HL-60/S4 (cell line): ENCODE data around the gene PRELID2.
"Not testable (repeated sequence)": the region's sequence is repeated elsewhere in the genome, so short reads cannot be mapped to it uniquely, and the experiment has no call there.

Experiments used
- in situ Hi-C: fragments of 300-500 bp; cut with MboI; formaldehyde crosslinking; loops from 2 replicates; pipeline ENCODE4 v1.14.3; 2022; ENCODE audit warnings: low sequenced_read_pairs

Gene PRELID2

DNA sequence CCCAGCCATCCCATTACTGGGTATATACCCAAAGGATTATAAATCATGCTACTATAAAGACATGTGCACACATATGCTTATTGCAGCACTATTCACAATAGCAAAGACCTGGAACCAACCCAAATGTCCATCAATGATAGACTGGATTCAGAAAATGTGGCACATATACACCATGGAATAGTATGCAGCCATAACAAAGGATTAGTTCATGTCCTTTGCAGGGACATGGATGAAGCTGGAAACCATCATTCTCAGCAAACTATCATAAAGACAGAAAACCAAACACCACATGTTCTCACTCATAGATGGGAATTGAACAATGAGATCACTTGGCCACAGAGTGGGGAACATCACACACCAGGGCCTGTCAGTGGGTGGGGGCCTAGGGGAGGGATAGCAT lies 36.6 kb downstream of the PRELID2 start:
- in situ Hi-C loops = not testable (repeated sequence)

DNA sequence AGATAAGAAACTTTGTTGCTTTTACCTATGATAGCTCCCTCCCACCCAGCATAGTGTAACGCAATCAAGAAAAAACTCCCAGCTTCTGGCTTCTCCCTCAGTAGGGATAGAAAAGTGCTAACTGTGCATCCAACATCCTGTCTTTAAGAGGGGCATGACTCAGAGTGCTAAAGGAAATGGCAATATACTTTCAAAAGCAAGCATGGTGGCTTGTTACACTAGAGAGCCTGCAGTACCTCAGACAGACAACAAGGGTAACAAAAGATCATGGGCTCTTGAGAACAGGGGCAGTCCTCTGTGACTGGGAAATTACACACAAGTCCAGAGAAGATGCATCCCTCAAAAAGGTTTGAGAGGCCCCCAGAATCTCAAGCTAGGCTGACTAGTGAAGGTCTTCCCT lies 37.8 kb downstream of the PRELID2 start:
- in situ Hi-C loops = no loop called here

DNA sequence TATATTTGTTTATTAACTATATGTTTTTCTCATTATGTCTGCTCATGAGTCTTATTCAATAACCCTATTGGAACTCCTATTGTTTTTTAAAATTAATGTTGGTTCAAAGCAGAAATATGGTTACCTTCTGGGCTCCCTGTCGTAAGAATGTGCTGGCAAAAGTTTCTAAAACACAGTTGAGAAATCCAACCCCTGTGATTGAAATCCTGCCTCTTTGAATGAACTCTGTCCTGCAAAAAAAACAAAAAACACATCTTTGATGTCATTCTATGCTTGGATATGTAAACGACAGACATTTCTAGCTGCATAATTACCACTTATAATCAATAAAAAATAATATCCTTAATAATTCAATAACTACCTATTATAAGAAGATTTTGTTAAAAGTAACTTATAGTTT lies 38.8 kb downstream of the PRELID2 start:
- in situ Hi-C loops = no loop called here

DNA sequence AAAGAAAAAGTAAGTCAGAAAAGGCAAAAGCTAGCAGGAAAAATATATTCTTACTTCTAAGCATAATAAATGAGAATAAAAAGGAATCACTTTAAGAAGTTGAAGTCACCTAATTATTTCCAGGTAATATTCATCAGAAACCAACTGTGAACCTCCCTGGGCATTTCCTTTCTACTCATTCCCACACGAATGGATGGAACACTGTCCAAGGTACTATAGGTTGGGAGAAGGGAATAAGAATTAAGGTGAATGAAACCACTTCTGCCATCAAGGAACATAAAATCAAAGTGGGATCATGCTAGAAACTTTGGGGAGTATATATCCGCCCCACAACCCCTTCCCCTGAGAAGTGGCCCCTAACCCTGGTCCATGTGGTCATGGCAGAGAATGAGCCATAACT lies 41.6 kb downstream of the PRELID2 start:
- in situ Hi-C loops = no loop called here

DNA sequence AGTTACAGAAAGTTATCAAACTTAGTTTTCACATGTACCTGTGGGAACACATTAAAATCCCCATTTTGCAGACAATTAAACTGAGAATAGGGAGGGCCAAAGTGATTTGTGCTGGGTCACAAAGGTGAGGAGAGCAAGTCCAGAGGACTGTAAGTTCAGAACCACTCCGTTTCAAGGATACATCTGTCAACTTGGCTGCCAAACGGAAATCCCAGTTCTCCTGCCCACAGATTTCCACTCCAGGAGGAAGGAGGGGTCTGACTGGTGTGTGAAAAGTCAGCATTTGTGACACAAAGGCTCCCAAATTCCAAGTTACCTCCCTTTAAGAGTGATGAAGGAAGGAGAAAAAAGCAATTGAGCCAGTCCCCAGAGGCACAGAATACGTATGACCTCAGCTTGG lies 42.3 kb downstream of the PRELID2 start:
- in situ Hi-C loops = no loop called here

DNA sequence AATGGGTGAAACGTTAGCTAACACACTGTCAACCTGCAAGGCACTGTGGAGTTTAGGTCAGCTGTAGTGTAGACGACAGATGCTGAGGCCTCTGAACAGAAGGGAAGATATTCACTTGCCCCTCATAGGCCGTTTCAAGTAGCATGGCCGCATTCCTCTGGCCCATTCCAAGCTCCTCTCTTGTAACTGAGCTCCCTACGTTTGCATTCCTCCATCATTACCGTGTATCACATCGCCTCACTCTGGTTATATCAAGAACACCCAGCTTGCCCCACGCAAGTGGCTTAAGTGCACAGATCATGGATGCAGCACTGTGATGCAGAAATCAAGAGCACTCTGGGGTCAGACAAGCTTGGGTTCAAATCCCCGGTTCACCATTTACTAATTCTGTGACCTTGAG lies 43.3 kb downstream of the PRELID2 start:
- in situ Hi-C loops = no loop called here

DNA sequence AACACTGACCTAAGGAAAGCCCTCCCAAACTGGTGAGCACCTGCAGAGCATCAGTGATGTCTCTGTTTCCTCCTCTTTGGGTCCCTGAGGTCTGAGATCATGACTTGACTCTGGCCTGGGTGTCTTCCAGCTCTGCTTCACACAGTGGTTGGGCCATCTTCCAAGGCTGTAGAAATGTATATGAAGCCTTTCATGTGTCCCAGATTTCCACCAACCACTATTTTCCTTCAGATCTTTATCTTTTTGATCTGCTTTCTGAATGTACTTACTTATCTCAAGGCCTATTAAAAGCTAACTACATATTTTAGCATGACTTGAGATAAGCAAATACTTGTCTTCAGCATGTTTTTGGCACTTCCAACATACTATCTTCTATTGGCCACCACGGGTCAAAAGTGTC lies 47.1 kb downstream of the PRELID2 start:
- in situ Hi-C loops = no loop called here

DNA sequence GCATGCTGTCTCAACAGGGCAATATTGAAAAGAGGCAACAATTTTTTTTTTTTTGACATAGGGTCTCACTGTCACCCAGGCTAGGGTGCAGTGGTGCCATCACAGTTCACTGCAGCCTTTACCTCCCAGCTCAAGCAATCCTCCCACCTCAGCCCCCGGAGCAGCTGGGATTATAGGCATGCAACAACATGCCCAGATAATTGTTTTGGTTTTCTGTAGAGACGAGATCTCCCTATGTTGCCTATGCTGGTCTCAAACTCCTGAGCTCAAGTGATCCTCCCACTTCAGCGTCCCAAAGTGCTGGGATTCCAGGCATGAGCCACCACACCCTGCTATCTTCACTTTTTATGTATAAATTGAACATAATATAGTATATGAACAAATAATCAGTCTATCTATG lies 47.6 kb downstream of the PRELID2 start:
- in situ Hi-C loops = no loop called here

DNA sequence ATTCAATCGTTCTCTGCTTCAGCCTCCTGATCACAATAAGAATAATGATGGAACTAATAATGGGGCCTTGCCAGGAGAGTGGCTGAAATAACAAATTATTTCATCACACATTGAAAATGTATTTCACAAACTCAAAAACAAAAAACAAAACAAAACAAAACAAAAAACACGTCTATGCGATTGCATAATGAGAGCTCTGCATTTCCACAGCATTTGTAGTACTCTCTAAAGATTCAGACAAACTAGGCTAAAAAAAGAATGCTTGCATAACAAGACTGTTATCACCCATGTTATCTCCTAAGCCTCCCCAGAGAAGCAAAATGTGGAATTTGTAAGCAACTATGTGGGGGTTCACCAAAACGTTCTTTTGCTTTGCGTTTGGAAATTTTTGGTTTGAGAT lies 48.1 kb downstream of the PRELID2 start:
- in situ Hi-C loops = no loop called here

DNA sequence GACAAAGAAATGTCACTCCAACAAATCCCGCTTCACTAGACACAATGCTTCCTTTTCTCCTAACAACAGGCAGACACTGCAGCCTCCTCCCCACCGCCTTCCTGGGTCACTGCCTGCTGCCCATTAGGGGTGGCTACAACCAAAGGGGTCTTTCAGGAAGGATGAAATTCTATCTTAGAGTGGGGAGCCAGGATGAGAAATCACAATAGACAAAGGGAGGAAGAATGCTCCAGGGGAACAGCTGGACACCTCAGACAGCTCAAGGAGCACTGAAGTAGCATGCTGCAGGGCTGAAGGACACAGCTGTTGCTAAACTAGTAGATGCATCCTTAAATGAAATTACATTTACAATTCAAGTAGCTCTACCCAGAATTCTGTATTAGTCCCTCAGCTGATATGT lies 54.2 kb downstream of the PRELID2 start:
- in situ Hi-C loops = no loop called here

DNA sequence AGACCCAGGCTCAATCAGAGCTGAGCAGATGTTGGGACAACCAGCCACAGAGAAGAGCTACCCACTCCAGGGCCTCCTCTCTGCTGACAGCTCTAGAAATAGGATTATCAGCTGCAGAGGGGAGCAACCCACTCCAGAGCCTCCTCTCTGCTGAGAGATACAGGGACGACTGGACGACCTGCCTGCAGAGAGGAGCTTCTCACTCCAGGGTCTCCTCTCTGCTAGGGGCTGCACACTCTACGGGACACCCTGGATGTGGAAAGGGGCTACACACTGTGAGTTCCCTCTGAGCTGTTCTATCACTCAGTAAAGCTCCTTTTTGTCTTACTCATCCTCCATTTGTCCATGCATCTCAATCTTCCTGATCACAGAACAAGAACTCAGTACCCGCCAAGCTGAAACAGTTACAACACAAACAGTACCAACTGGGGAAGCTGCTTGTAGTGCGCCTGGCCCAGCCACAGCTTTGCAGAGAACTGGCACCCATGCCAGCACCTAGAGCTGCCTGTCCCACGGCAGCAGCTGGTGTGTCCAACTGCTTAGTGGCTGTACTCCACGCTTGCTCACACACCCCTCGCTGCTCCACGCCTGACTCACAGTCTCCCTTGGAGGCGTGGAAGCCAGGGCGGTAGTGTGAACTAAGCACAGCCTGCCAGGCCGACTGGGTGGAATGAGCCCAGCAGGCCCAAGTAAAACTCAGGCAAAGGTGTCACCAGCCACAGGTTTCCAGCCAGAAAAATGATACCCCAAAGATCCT lies 56.8 kb downstream of the PRELID2 start:
- in situ Hi-C loops = no loop called here

DNA sequence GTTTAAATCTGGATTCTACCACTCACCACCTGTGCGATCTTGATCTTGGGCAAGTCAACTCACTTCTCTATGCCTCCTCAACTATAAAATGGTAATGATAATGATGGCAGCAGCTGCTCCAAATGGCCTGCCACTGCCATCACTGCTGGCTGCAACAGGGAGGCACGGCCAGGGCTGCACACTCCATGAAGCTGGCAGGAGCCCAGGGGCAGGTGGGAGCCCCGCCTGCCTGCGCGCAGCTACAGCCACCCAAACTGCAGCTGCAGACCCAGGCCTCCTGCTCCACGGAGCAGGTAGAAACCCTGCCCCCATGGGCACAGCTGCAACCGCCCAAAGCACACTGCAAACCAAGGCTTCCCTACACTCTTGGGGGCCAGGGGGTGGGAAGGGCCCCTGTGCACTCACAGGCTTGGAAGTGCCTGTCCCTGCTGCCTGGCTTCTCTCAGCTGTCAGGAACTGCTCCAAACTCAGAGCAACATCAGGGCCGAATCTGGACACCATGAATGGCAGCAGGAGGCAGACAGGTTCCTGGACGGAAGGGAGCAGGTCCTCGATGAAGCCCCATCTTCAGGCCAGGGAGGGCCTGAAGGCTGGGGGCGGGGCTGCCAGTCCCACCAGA lies 57.6 kb downstream of the PRELID2 start:
- in situ Hi-C loops = no loop called here

DNA sequence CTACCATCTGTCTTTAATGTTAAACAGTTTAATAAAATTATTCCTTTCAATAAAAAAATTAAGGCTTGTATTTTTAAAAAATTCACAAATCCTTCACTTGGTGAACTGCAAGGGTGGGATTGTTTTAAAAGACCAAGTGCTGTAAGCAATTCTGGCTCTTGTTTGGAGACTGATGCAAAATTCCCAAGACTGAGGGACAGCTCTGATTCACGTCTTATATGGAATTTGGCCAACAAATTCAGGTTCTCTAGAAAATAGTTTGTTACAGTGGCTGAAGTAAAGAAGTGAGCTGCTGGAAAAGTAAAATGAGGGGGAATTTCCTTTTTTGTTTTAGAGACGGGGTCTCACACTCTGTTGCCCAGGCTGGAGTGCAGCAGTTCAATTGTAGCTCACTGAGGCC lies 58.3 kb downstream of the PRELID2 start:
- in situ Hi-C loops = no loop called here

DNA sequence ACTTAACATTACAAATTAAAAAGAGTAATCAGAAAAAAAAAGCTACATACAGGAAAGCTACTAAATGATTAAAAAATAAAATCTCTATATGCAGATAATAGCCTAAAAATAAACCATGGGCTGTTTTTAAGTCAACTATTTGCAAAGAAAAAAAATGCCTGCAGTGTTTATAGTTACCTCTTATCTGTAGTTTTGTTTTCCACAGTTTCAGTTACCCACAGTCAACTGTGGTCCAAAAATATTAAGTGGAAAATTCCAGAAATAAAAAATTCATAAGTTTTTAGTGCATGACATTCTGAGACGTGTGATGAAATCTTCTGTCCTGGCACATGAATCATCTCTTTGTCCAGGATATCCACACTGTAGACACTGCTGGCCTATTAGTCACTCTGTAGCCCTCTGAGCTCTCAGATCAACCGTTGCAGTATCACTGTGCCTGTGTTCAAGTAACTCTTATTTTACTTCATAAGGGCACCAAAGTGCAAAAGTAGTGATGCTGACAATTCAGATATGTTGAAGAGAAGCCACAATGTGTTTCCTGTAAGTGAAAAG lies 59.2 kb downstream of the PRELID2 start:
- in situ Hi-C loops = no loop called here

DNA sequence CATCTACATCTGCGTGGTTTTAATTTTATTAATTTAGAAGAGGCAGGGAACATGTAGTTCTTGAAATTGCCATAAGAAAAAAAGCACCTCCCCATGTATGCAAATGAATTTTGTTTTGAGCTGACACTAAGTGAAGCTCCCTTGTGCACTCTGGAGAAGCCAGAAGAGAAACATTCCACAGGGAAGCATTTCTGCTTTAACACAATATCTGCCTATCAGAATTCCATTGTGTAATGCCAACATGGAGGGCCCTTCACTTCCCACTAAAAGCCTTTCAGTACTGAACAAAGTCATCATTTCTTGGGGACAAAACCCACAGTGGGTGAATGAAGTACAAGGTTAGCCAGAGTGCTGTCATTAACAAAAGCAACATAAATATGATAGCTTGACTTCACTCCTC lies 59.7 kb downstream of the PRELID2 start:
- in situ Hi-C loops = no loop called here

DNA sequence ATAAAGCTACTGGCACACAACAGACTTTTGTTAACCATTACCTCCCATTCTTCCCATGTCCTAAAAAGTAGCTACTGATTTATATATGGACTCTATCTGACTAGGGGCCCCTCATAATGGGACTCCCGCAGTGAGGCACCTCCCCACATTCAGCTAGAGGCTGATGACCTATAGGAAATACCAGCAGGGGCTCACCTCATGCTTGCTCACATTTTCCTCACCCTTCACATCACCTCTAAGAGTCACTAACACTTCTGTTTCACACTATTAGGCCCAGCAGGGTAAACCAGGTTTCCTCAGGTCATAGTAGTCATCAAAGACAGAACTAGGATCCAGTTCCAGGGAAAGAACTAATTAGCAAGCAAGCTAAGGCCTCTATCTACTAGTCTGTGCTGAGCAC lies 60.7 kb downstream of the PRELID2 start:
- in situ Hi-C loops = no loop called here

DNA sequence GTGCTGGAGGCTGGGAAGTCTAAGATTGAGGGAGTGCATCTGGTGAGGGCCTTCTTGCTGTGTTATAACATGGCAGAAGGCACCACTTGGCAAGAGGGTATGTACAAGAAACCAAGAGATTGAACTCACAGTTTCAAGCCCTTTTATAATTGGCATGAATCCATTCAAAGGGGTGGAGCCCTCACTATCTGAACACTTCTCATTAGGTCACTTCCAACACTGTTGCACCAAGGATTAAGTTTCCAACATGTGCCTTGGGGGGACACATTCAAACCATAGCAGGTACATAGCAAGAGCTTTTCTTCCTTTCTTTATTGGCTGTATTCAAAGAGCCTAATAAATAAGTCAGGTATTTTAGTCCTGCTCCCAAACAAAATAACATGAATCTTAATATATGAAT lies 62.7 kb downstream of the PRELID2 start:
- in situ Hi-C loops = no loop called here

DNA sequence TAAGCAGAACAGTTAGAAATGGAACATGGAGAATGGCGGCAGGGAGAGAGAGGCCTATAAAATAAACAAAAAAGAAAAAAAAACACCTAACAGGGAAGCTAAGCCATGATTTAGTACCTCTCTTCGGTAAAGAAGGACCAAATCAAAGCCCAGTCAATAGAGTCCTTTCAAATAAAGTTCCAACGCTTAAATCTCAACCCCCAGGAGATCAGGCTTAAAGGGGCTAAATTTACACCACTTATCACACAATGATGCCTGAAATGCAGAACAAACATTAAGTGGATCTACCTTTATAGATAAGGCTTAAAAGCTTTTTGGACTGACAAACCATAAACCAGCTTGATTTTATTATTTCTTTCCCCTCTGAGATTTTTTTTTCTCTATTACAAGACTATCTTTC lies 66.3 kb downstream of the PRELID2 start:
- in situ Hi-C loops = no loop called here

DNA sequence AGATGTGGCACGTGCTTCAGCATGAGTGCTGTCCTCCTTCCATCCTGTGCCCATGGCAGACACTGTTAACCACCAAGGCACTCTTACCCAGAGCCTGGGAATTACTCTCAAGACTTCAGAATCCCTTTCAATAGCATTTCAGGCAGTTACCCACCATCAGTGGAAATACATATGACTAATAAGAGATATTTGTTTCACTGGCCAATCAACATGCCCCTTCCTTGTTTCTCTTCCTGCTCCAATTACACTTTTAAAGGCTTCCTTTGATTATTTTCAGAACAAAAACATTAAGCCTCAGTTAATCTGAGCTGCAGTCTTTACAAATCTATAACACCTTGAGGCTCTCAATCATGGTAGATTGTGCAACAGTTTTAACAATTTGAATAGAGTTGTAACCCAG lies 70.8 kb downstream of the PRELID2 start:
- in situ Hi-C loops = no loop called here

DNA sequence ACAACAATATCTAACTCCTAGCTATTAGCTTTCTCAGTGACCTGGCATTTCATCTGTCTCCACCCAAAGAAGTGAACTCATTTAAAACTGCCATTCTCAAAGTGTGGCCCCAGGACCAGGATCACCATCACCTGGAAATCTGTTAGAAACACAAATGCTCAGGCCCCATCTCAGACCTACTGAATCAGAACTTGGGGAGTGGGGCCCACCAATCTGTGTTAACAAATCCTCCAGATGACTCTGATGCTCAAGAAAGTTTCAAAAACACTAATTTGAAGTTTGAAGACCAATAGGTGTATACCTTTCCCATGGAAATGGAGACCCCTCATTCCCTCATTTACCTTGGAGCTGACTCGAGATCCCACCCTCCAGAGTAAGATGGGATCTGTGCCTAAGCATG lies 72.3 kb downstream of the PRELID2 start:
- in situ Hi-C loops = no loop called here

DNA sequence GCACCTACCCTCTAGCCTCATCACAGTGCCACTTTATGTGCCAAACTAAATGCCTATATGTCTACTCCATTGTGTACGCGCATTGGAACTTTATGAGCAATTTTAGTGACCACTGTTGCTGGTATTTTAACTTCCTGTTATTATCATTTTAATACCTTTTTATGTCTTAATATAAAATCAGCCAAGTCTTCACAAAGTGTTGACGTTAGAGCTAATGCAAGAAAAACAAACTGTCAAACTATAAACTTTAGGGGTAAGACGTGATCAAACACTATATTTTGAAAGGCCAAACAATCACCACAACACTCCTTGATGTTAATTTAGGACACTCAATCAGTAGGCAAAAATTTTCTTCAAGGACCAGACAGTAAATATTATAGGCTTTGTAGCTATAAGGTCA lies 73.9 kb downstream of the PRELID2 start:
- in situ Hi-C loops = no loop called here

DNA sequence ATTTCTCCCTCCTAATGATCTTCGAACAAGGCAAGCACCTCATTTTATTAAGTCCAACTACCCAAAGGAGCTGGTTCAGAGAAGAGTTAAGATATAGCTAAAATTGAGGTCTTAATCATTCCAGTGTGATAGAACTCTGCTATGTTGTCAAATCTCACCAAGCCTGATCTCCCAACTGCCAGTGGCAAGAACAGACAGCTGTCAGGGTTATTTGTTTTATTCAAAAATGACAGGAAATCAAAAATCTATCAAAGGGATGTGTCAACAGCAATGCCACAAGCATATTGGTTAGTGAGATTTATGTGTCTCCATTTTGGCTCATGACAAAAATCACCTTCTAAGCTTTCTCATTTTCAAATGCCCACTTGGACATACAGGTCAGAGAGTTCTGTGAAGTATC lies 74.5 kb downstream of the PRELID2 start:
- in situ Hi-C loops = no loop called here

DNA sequence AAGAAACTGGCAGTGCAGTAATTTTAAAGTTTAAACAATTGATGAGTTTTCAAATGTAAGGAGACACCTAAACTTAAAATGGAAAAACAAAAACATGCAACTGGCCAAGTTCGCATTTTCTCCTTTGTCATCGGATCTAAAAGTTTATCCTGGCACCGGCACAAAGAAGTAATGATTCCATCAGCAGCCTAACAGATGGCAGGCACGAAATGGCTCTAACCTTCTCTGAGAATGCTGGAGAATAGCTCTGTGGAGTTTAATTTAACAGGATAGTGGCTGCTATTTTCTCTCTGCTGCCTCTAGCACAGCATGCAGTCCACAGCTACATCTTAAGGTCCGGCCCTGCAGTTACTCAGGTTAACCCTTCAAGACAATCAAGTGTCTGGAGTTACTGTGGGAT lies 82.2 kb downstream of the PRELID2 start:
- in situ Hi-C loops = no loop called here
